GM23338 (cell line): ENCODE data around the gene PAX5.

ENCODE experiments used
- EZH2 ChIP-seq: fragments of 200-600 bp; sonication (generic); IDR thresholded peaks from one replicate; pipeline ENCODE4 v1.8.0; 2017; ENCODE audit warnings: antibody characterized with exemption, mild to moderate bottlenecking, low read depth; ENCODE audit not compliant: unreplicated experiment
- POLR2AphosphoS5 ChIP-seq: IDR thresholded peaks from 2 replicates; pipeline ENCODE4 v1.6.1; 2016; ENCODE audit warnings: antibody characterized with exemption, low read depth
- ZNF331 ChIP-seq: fragments of 250-450 bp; sonication (Bioruptor Pico); IDR thresholded peaks from 2 replicates; pipeline ENCODE4 v1.5.0; 2020; ENCODE audit warnings: low read depth, mild to moderate bottlenecking, moderate library complexity
- TF ChIP-seq, protein P1 (sequence below), 2 experiments: fragments of 200-600 bp in 1 of 2; sonication (generic) in 1 of 2; conservative IDR thresholded peaks; 2 replicates each; pipeline versions ENCODE4 v1.5.1 to v1.6.1; 2016 to 2017; ENCODE audit warnings: antibody characterized with exemption in 2 of 2, low read depth in 2 of 2, mild to moderate bottlenecking in 2 of 2, moderate library complexity in 1 of 2
- TF ChIP-seq, protein P2 (sequence below): IDR thresholded peaks from 2 replicates; pipeline ENCODE4 v1.6.1; 2016; ENCODE audit warnings: antibody characterized with exemption

DNA sequence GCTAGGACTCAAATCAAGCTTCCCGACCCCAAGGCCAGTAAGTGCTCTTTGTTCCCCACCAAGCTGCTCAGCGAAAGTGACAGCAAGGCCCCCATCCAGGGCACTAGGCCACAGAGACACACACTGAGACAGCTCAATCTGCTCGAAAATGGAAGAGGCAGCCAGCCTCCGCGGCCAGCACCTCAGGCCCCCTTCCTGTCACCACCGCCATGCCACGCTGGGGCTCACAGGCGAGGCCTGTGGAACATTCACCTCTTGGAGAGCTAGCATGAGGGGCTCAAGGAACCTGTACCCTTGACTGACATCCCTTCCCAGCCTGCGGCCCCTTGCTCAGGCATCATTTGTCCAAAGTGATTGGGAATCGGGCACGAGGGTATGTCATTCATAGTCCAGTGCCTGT, 71.4 kb downstream of the PAX5 start:
- TF ChIP-seq POLR2AphosphoS5, result no peak
- TF ChIP-seq, protein P1, sequence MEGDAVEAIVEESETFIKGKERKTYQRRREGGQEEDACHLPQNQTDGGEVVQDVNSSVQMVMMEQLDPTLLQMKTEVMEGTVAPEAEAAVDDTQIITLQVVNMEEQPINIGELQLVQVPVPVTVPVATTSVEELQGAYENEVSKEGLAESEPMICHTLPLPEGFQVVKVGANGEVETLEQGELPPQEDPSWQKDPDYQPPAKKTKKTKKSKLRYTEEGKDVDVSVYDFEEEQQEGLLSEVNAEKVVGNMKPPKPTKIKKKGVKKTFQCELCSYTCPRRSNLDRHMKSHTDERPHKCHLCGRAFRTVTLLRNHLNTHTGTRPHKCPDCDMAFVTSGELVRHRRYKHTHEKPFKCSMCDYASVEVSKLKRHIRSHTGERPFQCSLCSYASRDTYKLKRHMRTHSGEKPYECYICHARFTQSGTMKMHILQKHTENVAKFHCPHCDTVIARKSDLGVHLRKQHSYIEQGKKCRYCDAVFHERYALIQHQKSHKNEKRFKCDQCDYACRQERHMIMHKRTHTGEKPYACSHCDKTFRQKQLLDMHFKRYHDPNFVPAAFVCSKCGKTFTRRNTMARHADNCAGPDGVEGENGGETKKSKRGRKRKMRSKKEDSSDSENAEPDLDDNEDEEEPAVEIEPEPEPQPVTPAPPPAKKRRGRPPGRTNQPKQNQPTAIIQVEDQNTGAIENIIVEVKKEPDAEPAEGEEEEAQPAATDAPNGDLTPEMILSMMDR (conservative IDR thresholded peaks at IDR 0.05; ENCODE audit: low read depth in 2 of 2), result no peak
- TF ChIP-seq ZNF331 (CRISPR knock-in tag), result no peak
- TF ChIP-seq, protein P2, sequence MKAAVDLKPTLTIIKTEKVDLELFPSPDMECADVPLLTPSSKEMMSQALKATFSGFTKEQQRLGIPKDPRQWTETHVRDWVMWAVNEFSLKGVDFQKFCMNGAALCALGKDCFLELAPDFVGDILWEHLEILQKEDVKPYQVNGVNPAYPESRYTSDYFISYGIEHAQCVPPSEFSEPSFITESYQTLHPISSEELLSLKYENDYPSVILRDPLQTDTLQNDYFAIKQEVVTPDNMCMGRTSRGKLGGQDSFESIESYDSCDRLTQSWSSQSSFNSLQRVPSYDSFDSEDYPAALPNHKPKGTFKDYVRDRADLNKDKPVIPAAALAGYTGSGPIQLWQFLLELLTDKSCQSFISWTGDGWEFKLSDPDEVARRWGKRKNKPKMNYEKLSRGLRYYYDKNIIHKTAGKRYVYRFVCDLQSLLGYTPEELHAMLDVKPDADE, result no peak
- no peak for TF ChIP-seq EZH2
